ENCODE data around the gene CCR6. TPM values are rescaled to one million over a fixed set of nuclear protein-coding genes. Genes with fewer than 3 reads are reported as not detected.

CCR6 gene
- total and polyA plus RNA-seq, 7 donors = 0.46 to 7.7 TPM; not detected in 5

DNA sequence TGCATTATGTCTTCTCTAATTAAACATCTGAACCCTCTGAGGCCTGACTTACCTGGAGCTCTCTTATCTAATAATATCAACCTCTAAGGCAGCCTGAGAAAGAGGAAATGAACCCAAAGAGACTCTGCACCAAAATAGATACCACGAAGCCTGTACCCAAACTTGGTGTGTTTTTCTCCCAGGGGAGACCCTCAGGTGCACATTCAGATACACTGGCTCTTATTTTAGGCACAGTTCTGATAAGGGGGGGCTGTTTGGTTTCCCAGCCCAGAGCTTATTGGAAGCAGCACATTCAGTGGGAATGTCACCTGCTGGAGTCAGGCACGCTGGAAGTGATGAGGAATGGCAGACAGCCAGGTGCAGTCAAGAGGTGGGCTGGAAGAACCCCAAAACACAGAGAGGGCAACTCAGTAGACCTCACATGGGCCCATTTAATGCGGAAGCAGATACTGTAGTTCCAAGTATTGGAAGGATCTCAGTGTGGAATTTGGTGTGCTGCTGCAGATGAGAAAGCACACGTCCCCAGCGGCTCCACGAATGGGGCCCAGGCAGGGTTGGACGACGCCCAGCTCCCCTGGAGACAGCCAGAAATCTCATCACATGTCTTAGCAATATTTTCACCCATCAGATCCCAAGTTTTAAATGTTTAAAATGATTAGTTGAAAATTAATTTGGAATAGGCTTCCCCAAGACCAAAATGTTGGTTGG lies 9.7 kb upstream of the CCR6 start:
- peaks cover 0 to 34% (median 14%) of the 10 kb centered on the region in 4 donors for H3K4me1 ChIP-seq
- H3K36me3 ChIP-seq = no peaks in the 10 kb centered on the region
- TF ChIP-seq, protein P1, sequence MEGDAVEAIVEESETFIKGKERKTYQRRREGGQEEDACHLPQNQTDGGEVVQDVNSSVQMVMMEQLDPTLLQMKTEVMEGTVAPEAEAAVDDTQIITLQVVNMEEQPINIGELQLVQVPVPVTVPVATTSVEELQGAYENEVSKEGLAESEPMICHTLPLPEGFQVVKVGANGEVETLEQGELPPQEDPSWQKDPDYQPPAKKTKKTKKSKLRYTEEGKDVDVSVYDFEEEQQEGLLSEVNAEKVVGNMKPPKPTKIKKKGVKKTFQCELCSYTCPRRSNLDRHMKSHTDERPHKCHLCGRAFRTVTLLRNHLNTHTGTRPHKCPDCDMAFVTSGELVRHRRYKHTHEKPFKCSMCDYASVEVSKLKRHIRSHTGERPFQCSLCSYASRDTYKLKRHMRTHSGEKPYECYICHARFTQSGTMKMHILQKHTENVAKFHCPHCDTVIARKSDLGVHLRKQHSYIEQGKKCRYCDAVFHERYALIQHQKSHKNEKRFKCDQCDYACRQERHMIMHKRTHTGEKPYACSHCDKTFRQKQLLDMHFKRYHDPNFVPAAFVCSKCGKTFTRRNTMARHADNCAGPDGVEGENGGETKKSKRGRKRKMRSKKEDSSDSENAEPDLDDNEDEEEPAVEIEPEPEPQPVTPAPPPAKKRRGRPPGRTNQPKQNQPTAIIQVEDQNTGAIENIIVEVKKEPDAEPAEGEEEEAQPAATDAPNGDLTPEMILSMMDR (IDR thresholded peaks at IDR 0.05) = no peak
- no peak for TF ChIP-seq EP300 (IDR thresholded peaks at IDR 0.05)
- TF ChIP-seq POLR2AphosphoS5 (IDR thresholded peaks at IDR 0.05) = no peak
- TF ChIP-seq POLR2A (IDR thresholded peaks at IDR 0.05) = no peak
- DNase-seq = no peak
- 56 to 67% methylated on average over 8 of the region's 8 CpGs for WGBS, 2 donors
- intact Hi-C loops (cut with DNase I) = no loop called here
- no peaks in the 10 kb centered on the region for H3K9me3 ChIP-seq
- H3K4me3 ChIP-seq = no peak overlapping the region
- peak overlapping the region in 1 of 4 donors; percentile 83 for H3K27ac ChIP-seq
- no peaks in the 10 kb centered on the region for H3K27me3 ChIP-seq

DNA sequence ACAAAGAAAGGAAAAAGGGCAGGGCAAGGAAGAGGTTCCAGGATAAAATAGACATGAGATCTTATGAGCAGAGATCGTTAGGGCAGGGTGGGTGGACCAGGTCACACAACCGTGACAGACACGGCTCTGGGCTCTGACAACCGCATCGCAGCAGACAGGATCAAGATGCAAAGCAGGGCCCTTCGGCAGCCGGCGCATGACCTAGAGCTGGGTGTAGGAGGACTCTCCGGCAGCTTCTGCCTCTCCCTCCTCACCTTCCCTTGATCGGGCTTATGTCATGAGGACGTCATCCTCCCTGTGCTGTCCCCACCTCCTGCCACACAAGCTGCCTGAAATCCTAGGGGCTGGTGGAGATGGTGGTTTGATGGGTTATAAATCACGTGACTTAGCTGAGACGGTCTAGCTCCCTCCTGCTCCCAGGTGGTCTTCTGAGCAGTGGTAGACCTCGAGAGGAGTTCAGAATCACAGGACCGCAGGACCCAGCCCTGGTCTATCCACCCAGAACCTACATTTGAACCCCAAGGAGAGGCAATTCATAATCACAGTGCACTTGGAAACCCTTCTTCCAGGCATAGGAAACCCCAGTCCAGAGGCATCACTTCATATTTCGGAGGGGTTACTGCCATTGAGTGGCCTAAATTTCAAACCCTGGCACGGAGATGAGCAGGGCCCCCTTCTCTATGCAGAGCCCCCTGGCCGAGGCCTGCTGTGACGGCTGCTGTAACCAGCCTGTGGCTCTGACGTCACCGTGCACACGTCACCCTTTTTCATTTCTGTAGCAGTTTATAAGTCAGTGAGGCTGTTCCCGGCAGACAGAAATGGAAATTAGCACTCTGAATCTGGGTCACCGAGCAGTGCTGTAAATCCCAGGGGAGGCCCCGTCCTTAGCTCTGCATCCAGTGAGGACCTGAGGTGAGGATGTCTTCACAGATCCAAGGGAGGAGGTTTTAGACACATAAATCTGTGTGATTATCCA lies 8.7 kb upstream of the CCR6 start:
- H3K4me3 ChIP-seq = no peak overlapping the region
- no peaks in the 10 kb centered on the region for H3K36me3 ChIP-seq
- peaks cover 0 to 34% (median 14%) of the 10 kb centered on the region in 4 donors for H3K4me1 ChIP-seq
- H3K9me3 ChIP-seq = no peaks in the 10 kb centered on the region
- H3K27me3 ChIP-seq = no peaks in the 10 kb centered on the region
- peak overlapping the region in 2 of 4 donors; percentile 74 to 83 for H3K27ac ChIP-seq
- no peak for DNase-seq
- WGBS, 2 donors = 64 to 74% methylated on average over 25 of the region's 25 CpGs
- intact Hi-C loops (cut with DNase I) = no loop called here
- TF ChIP-seq POLR2A (IDR thresholded peaks at IDR 0.05) (no peak), POLR2AphosphoS5 (IDR thresholded peaks at IDR 0.05) (peak in 1 of 4 donors; percentile 39), EP300 (IDR thresholded peaks at IDR 0.05) (no peak)
- TF ChIP-seq, protein P1 (IDR thresholded peaks at IDR 0.05) = no peak

DNA sequence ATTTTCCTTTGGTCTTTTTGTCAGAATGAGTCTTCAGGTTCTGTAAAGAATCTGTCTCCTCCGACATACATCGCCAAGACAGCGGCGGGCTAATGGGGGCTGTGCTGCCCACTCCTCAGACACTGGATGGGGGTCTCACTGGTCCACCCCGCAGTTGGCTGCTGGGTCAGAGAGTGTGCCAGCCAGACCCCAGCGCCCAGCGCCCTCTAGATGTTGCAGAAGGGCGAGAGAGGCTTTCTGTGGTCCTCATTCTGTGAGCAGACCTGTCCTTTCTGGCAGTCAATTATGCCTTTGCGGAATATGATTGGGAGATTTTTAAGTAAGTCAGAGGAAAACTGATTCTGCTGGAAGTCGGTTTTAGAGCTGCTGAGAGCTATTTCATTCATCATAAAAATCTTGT lies 7.8 kb upstream of the CCR6 start:
- Histone ChIP-seq H3K27me3 (no peaks in the 10 kb centered on the region), H3K27ac (peak overlapping the region in 2 of 4 donors; percentile 74 to 83), H3K9me3 (no peaks in the 10 kb centered on the region), H3K36me3 (no peaks in the 10 kb centered on the region), H3K4me3 (no peak overlapping the region), H3K4me1 (peaks cover 0 to 38% (median 16%) of the 10 kb centered on the region in 4 donors)
- TF ChIP-seq POLR2A (IDR thresholded peaks at IDR 0.05) (no peak), EP300 (IDR thresholded peaks at IDR 0.05) (no peak), POLR2AphosphoS5 (IDR thresholded peaks at IDR 0.05) (no peak)
- TF ChIP-seq, protein P1 (IDR thresholded peaks at IDR 0.05) = no peak
- DNase-seq = no peak
- 82 to 86% methylated on average over 10 of the region's 10 CpGs for WGBS, 2 donors
- intact Hi-C loops (cut with DNase I) = loop anchor here (5.0 kb wide), 1 partner anchor 118 kb away; the partner anchor contains the start of gene CEP43

DNA sequence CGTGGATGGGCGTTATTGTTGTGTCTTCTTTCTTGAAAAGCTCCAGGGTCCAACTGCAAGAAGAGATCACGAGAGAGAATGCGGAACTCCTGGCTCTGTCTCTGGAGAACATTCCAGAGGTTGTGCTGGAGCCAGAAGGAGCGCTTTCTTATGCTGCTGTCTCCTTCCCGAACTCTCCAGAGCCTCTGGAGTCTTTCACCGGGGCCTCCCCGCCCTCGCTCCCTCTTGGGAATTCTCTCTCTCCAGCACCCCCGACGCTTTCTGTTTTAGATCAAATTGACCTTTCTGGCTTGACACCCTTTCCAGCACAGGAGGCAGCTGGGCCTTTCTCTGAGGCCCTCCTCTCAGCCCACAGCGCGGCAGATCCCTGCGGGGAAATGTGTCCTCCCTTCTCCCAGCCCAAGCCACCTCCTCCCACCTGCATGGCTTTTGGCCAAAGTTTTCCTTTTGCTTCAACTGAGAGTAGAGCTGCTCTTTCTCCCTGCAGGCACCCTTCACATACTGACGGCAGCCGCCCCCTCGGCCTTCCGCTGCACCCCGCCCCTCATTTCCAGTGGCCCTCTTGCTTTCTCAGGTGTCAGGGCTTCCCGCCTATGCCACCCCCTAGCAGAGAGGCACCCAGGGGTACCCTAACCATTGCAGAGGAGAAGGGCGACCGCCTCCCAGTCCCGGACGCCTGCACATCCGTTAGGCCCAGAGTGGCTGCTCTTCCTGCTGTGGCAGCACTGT lies 6.6 kb upstream of the CCR6 start:
- Histone ChIP-seq H3K27ac (peak overlapping the region; percentile 37 to 83 (median 72)), H3K4me1 (peaks cover 0 to 50% (median 22%) of the 10 kb centered on the region in 4 donors), H3K27me3 (no peaks in the 10 kb centered on the region), H3K36me3 (no peaks in the 10 kb centered on the region), H3K9me3 (no peaks in the 10 kb centered on the region), H3K4me3 (peak overlapping the region in 3 of 4 donors; percentile 6 to 11 (median 9))
- TF ChIP-seq EP300 (IDR thresholded peaks at IDR 0.05) (peak in 2 of 4 donors; percentile 26 to 78), POLR2AphosphoS5 (IDR thresholded peaks at IDR 0.05) (peak; percentile 31 to 87 (median 82)), POLR2A (IDR thresholded peaks at IDR 0.05) (no peak)
- TF ChIP-seq, protein P1 (IDR thresholded peaks at IDR 0.05) = peak in 1 of 4 experiments; percentile 8
- peak; percentile 83 for DNase-seq
- intact Hi-C loops (cut with DNase I) = loop anchor here (5.0 kb wide), 1 partner anchor 119 kb away; the partner anchor contains the start of gene CEP43
- 63 to 75% methylated on average over 25 of the region's 25 CpGs for WGBS, 2 donors

Measured in sigmoid colon (tissue), 7 donors.